Peyer's patch (tissue), 4 donors: ENCODE data around the gene PLEKHG2.

Experiments used
- CTCF ChIP-seq, 6 experiments: fragments of 450-650 bp in 4 of 6; fragments of 200-600 bp in 2 of 6; sonication (generic) in 1 of 6; IDR thresholded peaks; one replicate each; pipeline ENCODE4 v1.5.1; 2017 to 2019; ENCODE audit warnings: antibody characterized with exemption in 6 of 6, mild to moderate bottlenecking in 3 of 6, moderate library complexity in 1 of 6
- POLR2A ChIP-seq, 2 donors: fragments of 450-650 bp; IDR thresholded peaks; one replicate each; pipeline ENCODE4 v1.5.1; 2017; ENCODE audit warnings: antibody characterized with exemption in 2 of 2, mild to moderate bottlenecking in 2 of 2, moderate library complexity in 2 of 2

DNA sequence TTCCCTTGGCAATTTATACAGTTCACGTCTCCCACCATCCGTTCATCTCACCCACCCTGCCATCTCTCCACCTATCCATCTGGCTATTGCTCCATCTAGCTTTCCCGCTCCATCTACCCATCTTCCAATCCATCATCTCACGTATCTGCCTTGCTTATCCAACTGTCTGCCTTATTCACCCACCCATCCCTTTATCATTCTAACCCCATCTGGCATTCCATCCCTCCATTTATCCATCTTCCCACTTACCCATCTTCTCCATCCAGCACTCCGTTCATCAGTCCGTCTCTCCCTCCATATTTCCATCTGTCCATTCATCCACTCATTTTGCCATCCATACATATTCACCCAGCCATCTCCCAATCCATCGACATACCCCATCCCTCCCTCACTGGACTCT is 13.3 kb downstream of the PLEKHG2 start:
- no peak for TF ChIP-seq CTCF (IDR thresholded peaks at IDR 0.05)
- no peak for TF ChIP-seq POLR2A (IDR thresholded peaks at IDR 0.05)
